ENCODE measurements around the gene HSF5. TPM values are rescaled to one million over a fixed set of nuclear protein-coding genes. Genes with fewer than 3 reads are reported as not detected.
"Not testable (repeated sequence)": the region's sequence is repeated elsewhere in the genome, so short reads cannot be mapped to it uniquely, and the experiment has no call there.

HSF5 gene
- total RNA-seq, 1 donor from 2014 or later, result 0.32 TPM

- intact Hi-C loops (cut with DNase I), result no loop called here
- no peak overlapping the region for H3K4me3 ChIP-seq
- DNase-seq (no peak), ATAC-seq (no peak)
- H3K36me3 ChIP-seq, result peaks cover 94% of the 10 kb centered on the region
- H3K9me3 ChIP-seq, result no peaks in the 10 kb centered on the region
- no peak overlapping the region for H3K27ac ChIP-seq
- TF ChIP-seq CTCF (IDR thresholded peaks at IDR 0.05), result no peak
- H3K4me1 ChIP-seq, result peaks cover 15% of the 10 kb centered on the region
- no peaks in the 10 kb centered on the region for H3K27me3 ChIP-seq (ENCODE audit: low read depth)
Measured at GRCh38 chr17:58508341-58509067, 20.3 kb upstream of the HSF5 start.

- peak; percentile 71 for DNase-seq
- Histone ChIP-seq H3K27me3 (ENCODE audit: low read depth) (no peaks in the 10 kb centered on the region), H3K9me3 (no peaks in the 10 kb centered on the region), H3K4me1 (peaks cover 9% of the 10 kb centered on the region), H3K27ac (no peak overlapping the region), H3K36me3 (peaks cover 100% of the 10 kb centered on the region), H3K4me3 (no peak overlapping the region)
- ATAC-seq, result no peak
- TF ChIP-seq CTCF (IDR thresholded peaks at IDR 0.05), result no peak
- intact Hi-C loops (cut with DNase I), result no loop called here
Measured at GRCh38 chr17:58507123-58507634, 19.0 kb upstream of the HSF5 start.

GRCh38 chr17:58506354-58507080, 18.3 kb upstream of the HSF5 start:
- no peak overlapping the region for H3K27ac ChIP-seq
- DNase-seq, result no peak
- H3K27me3 ChIP-seq (ENCODE audit: low read depth), result no peaks in the 10 kb centered on the region
- no peak for TF ChIP-seq CTCF (IDR thresholded peaks at IDR 0.05)
- no peaks in the 10 kb centered on the region for H3K9me3 ChIP-seq
- no peak overlapping the region for H3K4me3 ChIP-seq
- peaks cover 100% of the 10 kb centered on the region for H3K36me3 ChIP-seq
- H3K4me1 ChIP-seq, result peaks cover 9% of the 10 kb centered on the region
- intact Hi-C loops (cut with DNase I), result no loop called here
- no peak for ATAC-seq

- Histone ChIP-seq H3K27me3 (ENCODE audit: low read depth) (no peaks in the 10 kb centered on the region), H3K36me3 (peaks cover 100% of the 10 kb centered on the region), H3K27ac (peak overlapping the region; percentile 24), H3K9me3 (no peaks in the 10 kb centered on the region), H3K4me1 (peaks cover 9% of the 10 kb centered on the region), H3K4me3 (no peak overlapping the region)
- ATAC-seq (peak; percentile 56 to 68), DNase-seq (no peak)
- intact Hi-C loops (cut with DNase I), result no loop called here
- TF ChIP-seq CTCF (IDR thresholded peaks at IDR 0.05), result no peak
Measured at GRCh38 chr17:58504826-58505351, 16.7 kb upstream of the HSF5 start.

GRCh38 chr17:58503866-58504265, 15.7 kb upstream of the HSF5 start:
- H3K36me3 ChIP-seq, result peaks cover 100% of the 10 kb centered on the region
- intact Hi-C loops (cut with DNase I), result no loop called here
- H3K9me3 ChIP-seq, result no peaks in the 10 kb centered on the region
- peaks cover 9% of the 10 kb centered on the region for H3K4me1 ChIP-seq
- no peak overlapping the region for H3K27ac ChIP-seq
- ATAC-seq, result peak; percentile 46 to 73
- no peak for DNase-seq
- no peak overlapping the region for H3K4me3 ChIP-seq
- no peak for TF ChIP-seq CTCF (IDR thresholded peaks at IDR 0.05)
- H3K27me3 ChIP-seq (ENCODE audit: low read depth), result no peaks in the 10 kb centered on the region

- DNase-seq; H3K27ac ChIP-seq; H3K4me1 ChIP-seq; H3K4me3 ChIP-seq; H3K27me3 ChIP-seq (ENCODE audit: low read depth); intact Hi-C loops (cut with DNase I); ATAC-seq; H3K9me3 ChIP-seq: not testable (repeated sequence)
- H3K36me3 ChIP-seq, result peaks cover 98% of the 10 kb centered on the region
Measured at GRCh38 chr17:58503134-58503533, 14.9 kb upstream of the HSF5 start.
